ENCODE results near the gene UGT1A8.

DNA sequence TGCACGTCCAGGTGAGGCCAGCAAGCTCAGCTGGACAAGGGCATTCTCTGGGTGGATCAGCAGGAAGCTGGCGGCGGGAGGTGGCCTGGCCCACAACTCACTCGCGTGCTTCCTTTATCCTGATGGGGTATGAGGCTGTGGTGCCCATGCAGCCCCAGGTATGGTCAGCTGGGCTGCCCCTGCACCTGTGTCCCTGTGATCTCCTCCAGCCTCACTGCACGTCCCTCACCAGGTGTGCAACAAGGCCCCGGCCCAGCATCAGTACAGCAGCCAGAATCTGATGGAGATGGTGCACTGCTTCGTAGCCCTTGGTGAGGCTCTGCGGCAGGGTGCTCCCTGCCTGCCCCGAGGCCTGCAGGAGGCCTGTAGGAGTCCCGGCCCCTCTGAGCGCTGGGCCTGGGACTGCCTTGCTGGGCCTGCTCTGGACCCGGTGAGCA is 178.3 kb downstream of the UGT1A8 start:
- TF ChIP-seq POLR2A (IDR thresholded peaks at IDR 0.05): no peak
- TF ChIP-seq, protein P1, sequence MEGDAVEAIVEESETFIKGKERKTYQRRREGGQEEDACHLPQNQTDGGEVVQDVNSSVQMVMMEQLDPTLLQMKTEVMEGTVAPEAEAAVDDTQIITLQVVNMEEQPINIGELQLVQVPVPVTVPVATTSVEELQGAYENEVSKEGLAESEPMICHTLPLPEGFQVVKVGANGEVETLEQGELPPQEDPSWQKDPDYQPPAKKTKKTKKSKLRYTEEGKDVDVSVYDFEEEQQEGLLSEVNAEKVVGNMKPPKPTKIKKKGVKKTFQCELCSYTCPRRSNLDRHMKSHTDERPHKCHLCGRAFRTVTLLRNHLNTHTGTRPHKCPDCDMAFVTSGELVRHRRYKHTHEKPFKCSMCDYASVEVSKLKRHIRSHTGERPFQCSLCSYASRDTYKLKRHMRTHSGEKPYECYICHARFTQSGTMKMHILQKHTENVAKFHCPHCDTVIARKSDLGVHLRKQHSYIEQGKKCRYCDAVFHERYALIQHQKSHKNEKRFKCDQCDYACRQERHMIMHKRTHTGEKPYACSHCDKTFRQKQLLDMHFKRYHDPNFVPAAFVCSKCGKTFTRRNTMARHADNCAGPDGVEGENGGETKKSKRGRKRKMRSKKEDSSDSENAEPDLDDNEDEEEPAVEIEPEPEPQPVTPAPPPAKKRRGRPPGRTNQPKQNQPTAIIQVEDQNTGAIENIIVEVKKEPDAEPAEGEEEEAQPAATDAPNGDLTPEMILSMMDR (IDR thresholded peaks at IDR 0.05): no peak

All from adrenal gland (tissue), 5 donors.